Kidney tubule cell (primary cell): ENCODE measurements around the gene HSPG2.

Experiments used
- DNase-seq: peaks from one replicate; pipeline ENCODE4 v3.0.0-alpha.2; 2018; ENCODE audit warnings: low spot score

HSPG2 gene

GRCh38 chr1:21861602-21862429, 75.3 kb downstream of the HSPG2 start:
- peak; percentile 66 for DNase-seq

- DNase-seq: no peak
Measured at GRCh38 chr1:21860971-21861370, 76.1 kb downstream of the HSPG2 start.

DNA sequence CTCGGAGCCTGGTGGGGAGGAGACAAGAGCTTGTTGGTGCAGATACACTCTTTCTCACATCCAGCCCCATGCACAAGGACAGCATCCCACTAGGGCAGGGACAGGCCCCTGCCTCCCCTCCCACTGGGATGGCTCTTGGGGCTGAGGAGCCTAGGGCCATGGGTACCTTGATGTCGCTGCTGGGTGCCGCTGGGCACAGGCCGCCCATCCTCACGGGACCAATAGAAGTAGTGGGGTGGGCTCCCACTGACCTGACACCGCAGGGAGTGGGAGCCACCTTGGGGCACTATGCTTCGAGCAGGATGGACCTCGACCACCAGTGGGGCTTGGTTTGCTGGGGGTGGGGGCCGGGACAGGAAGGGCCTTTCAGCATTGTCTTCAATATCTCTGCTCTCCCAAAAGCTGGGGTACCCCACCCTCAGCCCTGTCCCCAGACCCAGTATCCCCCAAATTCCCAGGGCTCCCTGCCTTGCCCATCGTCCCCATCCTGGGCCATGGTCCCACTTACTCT, 77.4 kb downstream of the HSPG2 start:
- DNase-seq: no peak

DNA sequence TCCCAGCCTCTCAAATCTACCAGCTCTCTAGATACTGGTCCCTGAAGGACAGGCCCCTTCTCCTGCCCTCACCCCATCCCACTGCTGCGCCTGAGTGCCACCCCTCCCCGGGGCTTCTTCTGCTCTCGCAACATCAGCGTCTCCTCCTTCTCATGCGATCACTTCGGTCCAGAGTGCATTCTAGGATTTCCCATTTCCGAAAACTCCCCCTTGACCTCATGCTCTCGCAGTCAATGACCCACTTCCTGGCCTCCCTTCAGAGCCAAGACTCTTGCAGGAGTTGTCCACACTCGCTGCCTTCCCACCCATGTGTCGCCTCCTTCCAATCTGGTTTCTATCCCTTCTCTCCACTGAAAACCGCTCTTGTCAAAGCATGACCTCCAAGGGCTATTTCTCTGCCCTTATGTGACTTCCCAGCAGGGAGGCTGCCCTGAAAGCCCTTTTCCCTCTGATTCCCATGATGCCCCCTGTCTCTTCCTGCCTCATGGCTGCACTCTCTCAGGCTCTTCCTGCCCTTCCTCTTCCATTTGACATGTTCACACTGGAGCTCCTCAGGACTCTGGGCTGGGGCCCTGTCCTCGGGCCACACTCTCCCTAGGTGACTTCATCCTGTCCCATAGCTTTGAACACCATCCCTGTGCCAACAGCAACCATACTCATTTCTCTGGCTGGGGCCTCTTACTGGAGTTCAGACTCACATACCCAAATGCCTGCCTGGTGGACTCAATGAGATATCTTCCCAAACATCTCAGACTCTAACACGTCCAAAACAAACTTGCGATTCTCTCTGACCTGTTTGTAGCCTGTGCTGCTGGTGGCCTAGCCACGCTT, 79.1 kb downstream of the HSPG2 start:
- no peak for DNase-seq

- peak; percentile 37 for DNase-seq
Measured at GRCh38 chr1:21857142-21857839, 79.8 kb downstream of the HSPG2 start.

DNA sequence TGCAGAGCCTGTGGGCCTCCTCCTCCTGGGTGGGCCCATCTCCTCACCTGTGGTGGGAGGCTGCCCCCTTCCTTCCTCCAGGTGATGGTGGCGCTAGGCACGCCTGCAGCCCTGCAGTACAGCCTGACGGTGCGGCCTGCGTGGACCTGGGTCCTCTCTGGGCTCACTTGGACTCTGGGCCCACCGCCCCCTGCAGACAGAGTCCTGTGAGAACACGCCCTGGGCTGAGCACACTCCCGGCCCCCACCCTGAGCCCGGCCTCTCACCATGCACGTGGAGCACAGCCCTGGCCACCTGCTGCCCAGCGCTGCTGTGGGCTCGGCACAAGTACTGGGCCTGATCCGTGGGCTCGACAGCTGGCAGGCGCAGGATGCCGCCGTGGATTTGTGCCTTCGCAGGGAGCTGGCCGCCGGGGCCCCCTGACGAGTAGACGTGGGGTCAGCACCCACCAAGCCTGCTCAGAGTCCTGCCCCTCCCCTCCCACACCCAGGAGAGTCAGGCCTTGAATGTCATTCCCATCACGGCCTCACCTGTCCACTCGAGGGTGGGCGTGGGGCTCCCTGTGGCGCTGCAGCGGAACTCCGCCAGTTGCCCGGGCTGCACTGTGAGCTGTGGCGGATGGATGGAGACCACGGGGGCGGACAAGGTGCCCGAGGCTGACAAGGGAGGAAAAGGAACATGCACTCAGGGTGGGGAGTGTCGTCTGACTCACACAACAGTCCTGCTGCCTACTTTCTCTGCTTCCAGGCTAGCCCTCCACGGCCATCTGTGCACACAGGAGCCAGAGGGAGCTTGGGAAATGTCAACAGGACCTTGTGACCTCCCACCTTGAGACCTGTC, 81.6 kb downstream of the HSPG2 start:
- no peak for DNase-seq

GRCh38 chr1:21854751-21855131, 82.4 kb downstream of the HSPG2 start:
- no peak for DNase-seq

- no peak for DNase-seq
Measured at GRCh38 chr1:21854090-21854750, 82.9 kb downstream of the HSPG2 start.

DNA sequence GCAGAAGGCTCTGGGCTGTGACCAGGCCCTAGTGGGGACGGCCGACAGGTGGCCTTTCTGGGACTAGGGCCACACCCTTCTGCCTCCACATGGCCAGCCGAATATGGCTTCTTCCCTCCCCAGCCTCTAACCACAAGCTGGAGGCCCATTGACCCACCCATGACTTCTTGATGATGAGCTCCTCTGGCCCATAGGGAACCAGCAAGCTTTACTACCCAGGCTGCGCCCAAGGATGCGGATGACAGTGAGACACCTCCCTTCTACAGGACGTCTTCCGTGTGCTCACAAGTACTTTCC, 84.0 kb downstream of the HSPG2 start:
- DNase-seq: no peak

GRCh38 chr1:21852282-21853130, 84.6 kb downstream of the HSPG2 start:
- DNase-seq: no peak

DNA sequence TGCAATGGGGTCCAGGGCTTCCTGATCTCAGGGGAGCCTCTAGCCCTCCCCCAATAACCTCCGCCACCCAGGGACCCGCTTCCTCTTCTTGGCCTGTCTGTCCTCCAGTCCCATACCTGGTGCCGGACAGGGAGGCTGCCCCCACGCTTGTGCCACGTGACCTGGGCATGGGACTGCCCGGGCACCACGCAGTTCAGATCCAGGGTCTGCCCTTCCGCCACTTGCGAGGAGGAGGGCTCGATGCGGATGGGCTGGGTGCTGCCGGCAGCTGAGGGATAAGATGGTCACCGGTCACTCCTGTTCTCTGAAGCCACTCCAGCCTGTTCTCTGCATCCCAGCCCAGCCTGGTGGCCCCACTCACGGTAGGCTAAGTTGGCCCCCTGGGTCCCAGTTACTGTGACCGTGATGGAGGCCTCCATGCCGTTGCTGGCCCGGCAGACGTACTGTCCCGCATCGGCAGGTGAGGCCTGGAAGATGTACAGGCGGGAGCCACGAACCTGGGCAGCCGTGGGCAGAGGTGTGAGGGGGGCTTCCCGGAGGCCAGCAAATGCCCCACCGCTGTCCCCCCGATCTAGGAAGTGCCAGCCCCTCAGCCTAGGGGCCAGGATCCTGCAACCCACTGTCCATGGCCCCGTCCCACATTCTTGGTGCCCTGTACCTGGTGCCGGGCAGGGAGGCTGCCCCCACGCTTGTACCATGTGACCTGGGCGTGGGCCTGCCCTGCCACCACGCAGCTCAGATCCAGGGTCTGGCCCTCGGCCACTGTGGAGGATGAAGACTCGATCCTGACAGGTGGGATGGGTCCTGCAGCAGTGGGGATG, 85.5 kb downstream of the HSPG2 start:
- no peak for DNase-seq

DNA sequence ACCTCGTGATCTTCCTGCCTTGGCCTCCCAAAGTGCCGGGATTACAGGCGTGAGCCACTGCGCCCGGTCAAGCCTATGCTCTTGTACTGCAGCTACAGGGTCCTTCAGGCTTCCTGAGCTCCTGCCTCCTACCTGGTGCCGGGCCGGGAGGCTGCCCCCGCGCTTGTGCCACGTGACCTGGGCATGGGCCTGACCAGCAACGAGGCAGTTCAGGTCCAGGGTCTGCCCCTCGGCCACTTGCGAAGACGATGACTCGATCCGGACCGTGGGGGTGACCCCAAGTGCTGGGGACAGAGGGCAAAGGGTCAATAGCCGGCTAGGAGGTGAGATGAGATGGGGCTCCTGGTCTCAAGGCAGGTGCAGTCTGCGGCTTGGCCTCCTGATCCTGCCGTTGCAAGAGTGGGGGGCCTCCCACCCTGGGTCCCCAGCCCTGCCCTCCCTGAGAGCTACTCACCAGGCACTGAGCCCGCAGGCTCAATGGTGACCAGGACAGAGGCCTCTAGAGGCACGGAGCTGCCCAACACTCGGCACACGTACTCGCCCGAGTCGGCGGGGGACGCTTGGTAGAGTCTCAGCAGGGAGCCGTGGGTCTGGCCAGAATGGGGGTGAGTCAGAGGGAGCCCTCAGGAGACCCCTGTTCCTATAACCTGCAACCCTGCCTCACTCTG, 87.1 kb downstream of the HSPG2 start:
- DNase-seq: no peak

- DNase-seq: no peak
Measured at GRCh38 chr1:21848524-21849174, 88.5 kb downstream of the HSPG2 start.

- DNase-seq: no peak
Measured at GRCh38 chr1:21847223-21848205, 89.6 kb downstream of the HSPG2 start.

- no peak for DNase-seq
Measured at GRCh38 chr1:21845646-21846641, 91.2 kb downstream of the HSPG2 start.

GRCh38 chr1:21843996-21844395, 93.1 kb downstream of the HSPG2 start:
- no peak for DNase-seq
